NCI-H1092 (cell line): ENCODE data around the gene SERPING1.

Source experiments
- DNase-seq: peaks from one replicate; lab custom pipeline; 2025; lab: John Stamatoyannopoulos, UW

The SERPING1 gene

GRCh38 chr11:57597461-57597915, at the start of gene SERPING1:
SERPING1 (plus strand) TSS chr11:57597685; CDS start chr11:57598271, 586 bp downstream.
- DNase-seq: no peak

GRCh38 chr11:57547854-57548377, 49.6 kb upstream of the SERPING1 start:
- no peak for DNase-seq

GRCh38 chr11:57549983-57550382, 47.5 kb upstream of the SERPING1 start:
- no peak for DNase-seq

GRCh38 chr11:57551941-57552340, 45.5 kb upstream of the SERPING1 start:
- DNase-seq: no peak

- no peak for DNase-seq
Measured at GRCh38 chr11:57552479-57552878, 45.0 kb upstream of the SERPING1 start.

GRCh38 chr11:57555393-57555792, 42.1 kb upstream of the SERPING1 start:
- DNase-seq: no peak

- DNase-seq: no peak
Measured at GRCh38 chr11:57556041-57556440, 41.4 kb upstream of the SERPING1 start.

GRCh38 chr11:57560146-57560545, 37.3 kb upstream of the SERPING1 start:
- no peak for DNase-seq

- no peak for DNase-seq
Measured at GRCh38 chr11:57562596-57562995, 34.9 kb upstream of the SERPING1 start.

- DNase-seq: no peak
Measured at GRCh38 chr11:57566005-57566904, 31.2 kb upstream of the SERPING1 start.

- no peak for DNase-seq
Measured at GRCh38 chr11:57566905-57567514, 30.5 kb upstream of the SERPING1 start.

- peak; percentile 76 for DNase-seq
Measured at GRCh38 chr11:57567515-57568329, 29.8 kb upstream of the SERPING1 start, which contains the start of gene UBE2L6. UBE2L6 (minus strand) TSS chr11:57567672; CDS start chr11:57567611, 61 bp downstream.

GRCh38 chr11:57568330-57568766, 29.1 kb upstream of the SERPING1 start:
- no peak for DNase-seq

GRCh38 chr11:57571606-57572005, 25.9 kb upstream of the SERPING1 start:
- no peak for DNase-seq

GRCh38 chr11:57574061-57574460, 23.4 kb upstream of the SERPING1 start:
- DNase-seq: no peak

GRCh38 chr11:57584341-57584740, 13.1 kb upstream of the SERPING1 start:
- no peak for DNase-seq

GRCh38 chr11:57585301-57585700, 12.2 kb upstream of the SERPING1 start:
- DNase-seq: no peak

- DNase-seq: no peak
Measured at GRCh38 chr11:57586711-57587245, 10.7 kb upstream of the SERPING1 start.

- DNase-seq: no peak
Measured at GRCh38 chr11:57588046-57588710, 9.3 kb upstream of the SERPING1 start.

- DNase-seq: no peak
Measured at GRCh38 chr11:57596266-57596885, 1.1 kb upstream of the SERPING1 start.
